Activated naive CD8-positive, alpha-beta T cell treated with anti-CD3 and anti-CD28 coated beads, Interleukin-2, amount 50 U/mL, for 24 hours (primary cell): ENCODE results near the gene KLHL9.
"Not testable (repeated sequence)": the region's sequence is repeated elsewhere in the genome, so short reads cannot be mapped to it uniquely, and the experiment has no call there.

Experiments used
- ATAC-seq: fragments of 150-1000 bp; cut with Tn5 transposase; one replicate; pipeline ENCODE4 v1.10.0; 2021
- DNase-seq: peaks from one replicate; pipeline ENCODE4 v3.0.0; 2021
- H3K27ac Mint-ChIP-seq: one replicate; pipeline ENCODE4 v1.8.0; 2021; ENCODE audit warnings: mild to moderate bottlenecking, mixed read lengths
- H3K27me3 Mint-ChIP-seq: one replicate; pipeline ENCODE4 v1.8.0; 2021; ENCODE audit warnings: mixed read lengths
- H3K36me3 Mint-ChIP-seq: one replicate; pipeline ENCODE4 v1.8.0; 2021; ENCODE audit warnings: low read depth, mixed read lengths
- H3K4me1 Mint-ChIP-seq: one replicate; pipeline ENCODE4 v1.8.0; 2021; ENCODE audit warnings: mixed read lengths
- H3K4me3 Mint-ChIP-seq: one replicate; pipeline ENCODE4 v1.8.0; 2021; ENCODE audit warnings: mild to moderate bottlenecking, moderate library complexity, mixed read lengths
- H3K9me3 Mint-ChIP-seq: one replicate; pipeline ENCODE4 v1.8.0; 2021; ENCODE audit warnings: mixed read lengths

Gene KLHL9

GRCh38 chr9:21334701-21335632, at the start of gene KLHL9:
KLHL9 (minus strand) TSS chr9:21335404; CDS start chr9:21334859, 545 bp downstream.
- ATAC-seq: peak; percentile 88
- H3K9me3 Mint-ChIP-seq: no peaks in the 10 kb centered on the region
- peaks cover 29% of the 10 kb centered on the region for H3K36me3 Mint-ChIP-seq
- H3K27me3 Mint-ChIP-seq: peaks cover 4% of the 10 kb centered on the region
- DNase-seq: peak; percentile 89
- peaks cover 56% of the 10 kb centered on the region for H3K4me1 Mint-ChIP-seq
- peak within 1 kb of the TSS; percentile 89 for H3K27ac Mint-ChIP-seq
- peak within 1 kb of the TSS; percentile 94 for H3K4me3 Mint-ChIP-seq

GRCh38 chr9:21383627-21384026, 48.4 kb upstream of the KLHL9 start:
- no peaks in the 10 kb centered on the region for H3K36me3 Mint-ChIP-seq
- H3K9me3 Mint-ChIP-seq: no peaks in the 10 kb centered on the region
- peaks cover 43% of the 10 kb centered on the region for H3K27me3 Mint-ChIP-seq
- DNase-seq: no peak
- no peak overlapping the region for H3K27ac Mint-ChIP-seq
- ATAC-seq: no peak
- peaks cover 9% of the 10 kb centered on the region for H3K4me1 Mint-ChIP-seq
- no peak overlapping the region for H3K4me3 Mint-ChIP-seq

- ATAC-seq (peak; percentile 88), DNase-seq (no peak)
- Mint-ChIP-seq H3K4me3 (peak overlapping the region; percentile 9), H3K36me3 (no peaks in the 10 kb centered on the region), H3K9me3 (no peaks in the 10 kb centered on the region), H3K27ac (no peak overlapping the region), H3K4me1 (peaks cover 9% of the 10 kb centered on the region), H3K27me3 (peaks cover 32% of the 10 kb centered on the region)
Observed at GRCh38 chr9:21381448-21382339, 46.5 kb upstream of the KLHL9 start.

- ATAC-seq, DNase-seq, H3K4me1 Mint-ChIP-seq, H3K9me3 Mint-ChIP-seq, H3K36me3 Mint-ChIP-seq, H3K4me3 Mint-ChIP-seq, H3K27ac Mint-ChIP-seq: not testable (repeated sequence)
- H3K27me3 Mint-ChIP-seq: peaks cover 17% of the 10 kb centered on the region
Observed at GRCh38 chr9:21371467-21371866, 36.3 kb upstream of the KLHL9 start.

GRCh38 chr9:21367957-21368356, 32.8 kb upstream of the KLHL9 start, which contains the start of gene IFNA13:
IFNA13 (minus strand) TSS chr9:21368057; CDS start chr9:21368010, 47 bp downstream.
- H3K9me3 Mint-ChIP-seq: no peaks in the 10 kb centered on the region
- H3K36me3 Mint-ChIP-seq: no peaks in the 10 kb centered on the region
- no peak within 1 kb of the TSS for H3K27ac Mint-ChIP-seq
- H3K27me3 Mint-ChIP-seq: peaks cover 15% of the 10 kb centered on the region
- H3K4me1 Mint-ChIP-seq: no peaks in the 10 kb centered on the region
- ATAC-seq (no peak), DNase-seq (no peak)
- no peak within 1 kb of the TSS for H3K4me3 Mint-ChIP-seq

GRCh38 chr9:21367169-21367568, 32.0 kb upstream of the KLHL9 start:
- not testable (repeated sequence) for H3K27ac Mint-ChIP-seq, H3K4me3 Mint-ChIP-seq, DNase-seq, H3K9me3 Mint-ChIP-seq, H3K36me3 Mint-ChIP-seq, ATAC-seq, H3K4me1 Mint-ChIP-seq
- peaks cover 13% of the 10 kb centered on the region for H3K27me3 Mint-ChIP-seq

GRCh38 chr9:21362287-21362686, 27.1 kb upstream of the KLHL9 start:
- Mint-ChIP-seq H3K4me3 (no peak overlapping the region), H3K9me3 (no peaks in the 10 kb centered on the region), H3K27me3 (peaks cover 8% of the 10 kb centered on the region), H3K27ac (no peak overlapping the region), H3K36me3 (no peaks in the 10 kb centered on the region), H3K4me1 (peaks cover 15% of the 10 kb centered on the region)
- ATAC-seq (no peak), DNase-seq (no peak)

GRCh38 chr9:21357479-21358460, 22.6 kb upstream of the KLHL9 start:
- Mint-ChIP-seq H3K27ac (peak overlapping the region; percentile 59), H3K36me3 (peaks cover 6% of the 10 kb centered on the region), H3K27me3 (peaks cover 16% of the 10 kb centered on the region), H3K4me3 (peak overlapping the region; percentile 58), H3K9me3 (peaks cover 5% of the 10 kb centered on the region), H3K4me1 (peaks cover 19% of the 10 kb centered on the region)
- no peak for DNase-seq
- peak; percentile 84 for ATAC-seq

- no peak for DNase-seq
- peaks cover 6% of the 10 kb centered on the region for H3K36me3 Mint-ChIP-seq
- no peak within 1 kb of the TSS for H3K27ac Mint-ChIP-seq
- H3K9me3 Mint-ChIP-seq: peaks cover 5% of the 10 kb centered on the region
- no peak for ATAC-seq
- no peak within 1 kb of the TSS for H3K4me3 Mint-ChIP-seq
- peaks cover 34% of the 10 kb centered on the region for H3K27me3 Mint-ChIP-seq
- no peaks in the 10 kb centered on the region for H3K4me1 Mint-ChIP-seq
Observed at GRCh38 chr9:21350787-21351186, 15.6 kb upstream of the KLHL9 start, which contains the start of gene IFNA6. IFNA6 (minus strand) TSS chr9:21350887; CDS start chr9:21350887, 0 bp downstream.

GRCh38 chr9:21348430-21348970, 13.3 kb upstream of the KLHL9 start:
- Mint-ChIP-seq H3K9me3 (peaks cover 2% of the 10 kb centered on the region), H3K27me3 (peaks cover 30% of the 10 kb centered on the region), H3K4me3 (no peak overlapping the region), H3K36me3 (no peaks in the 10 kb centered on the region), H3K4me1 (no peaks in the 10 kb centered on the region), H3K27ac (no peak overlapping the region)
- ATAC-seq: no peak
- DNase-seq: no peak

- Mint-ChIP-seq H3K4me1 (peaks cover 9% of the 10 kb centered on the region), H3K27me3 (peaks cover 23% of the 10 kb centered on the region), H3K4me3 (no peak overlapping the region), H3K27ac (no peak overlapping the region), H3K36me3 (no peaks in the 10 kb centered on the region), H3K9me3 (peaks cover 2% of the 10 kb centered on the region)
- ATAC-seq (no peak), DNase-seq (no peak)
Observed at GRCh38 chr9:21340735-21341134, 5.5 kb upstream of the KLHL9 start.

- DNase-seq (no peak), ATAC-seq (no peak)
- peaks cover 26% of the 10 kb centered on the region for H3K36me3 Mint-ChIP-seq
- no peaks in the 10 kb centered on the region for H3K9me3 Mint-ChIP-seq
- H3K27me3 Mint-ChIP-seq: peaks cover 4% of the 10 kb centered on the region
- H3K27ac Mint-ChIP-seq: no peak overlapping the region
- H3K4me3 Mint-ChIP-seq: peak overlapping the region; percentile 94
- peaks cover 44% of the 10 kb centered on the region for H3K4me1 Mint-ChIP-seq
Observed at GRCh38 chr9:21336457-21336856, 1.3 kb upstream of the KLHL9 start.

- H3K27ac Mint-ChIP-seq: peak overlapping the region; percentile 23
- H3K9me3 Mint-ChIP-seq: no peaks in the 10 kb centered on the region
- peaks cover 29% of the 10 kb centered on the region for H3K36me3 Mint-ChIP-seq
- ATAC-seq: no peak
- no peak for DNase-seq
- H3K4me3 Mint-ChIP-seq: peak overlapping the region; percentile 94
- peaks cover 69% of the 10 kb centered on the region for H3K4me1 Mint-ChIP-seq
- peaks cover 2% of the 10 kb centered on the region for H3K27me3 Mint-ChIP-seq
Observed at GRCh38 chr9:21333226-21333625, 2.0 kb downstream of the KLHL9 start.
